AG09309 (cell line): ENCODE measurements around the gene MRFAP1.

Experiments
- DNase-seq: peaks from one replicate; pipeline ENCODE4 v3.0.0-alpha.2; 2010; ENCODE audit warnings: low read depth
- H3K4me3 ChIP-seq: 2 replicates; pipeline ENCODE4 v1.5.1; 2011; ENCODE audit warnings: mild to moderate bottlenecking, low read depth, low read length, moderate library complexity; ENCODE audit not compliant: control insufficient read depth
- TF ChIP-seq, protein P1 (sequence below): IDR thresholded peaks from 2 replicates; pipeline ENCODE4 v1.5.1; 2011; ENCODE audit warnings: mild to moderate bottlenecking, low read depth, low read length, inconsistent platforms; ENCODE audit not compliant: insufficient read depth, control insufficient read depth; ENCODE audit errors: missing control alignments

Gene MRFAP1

DNA sequence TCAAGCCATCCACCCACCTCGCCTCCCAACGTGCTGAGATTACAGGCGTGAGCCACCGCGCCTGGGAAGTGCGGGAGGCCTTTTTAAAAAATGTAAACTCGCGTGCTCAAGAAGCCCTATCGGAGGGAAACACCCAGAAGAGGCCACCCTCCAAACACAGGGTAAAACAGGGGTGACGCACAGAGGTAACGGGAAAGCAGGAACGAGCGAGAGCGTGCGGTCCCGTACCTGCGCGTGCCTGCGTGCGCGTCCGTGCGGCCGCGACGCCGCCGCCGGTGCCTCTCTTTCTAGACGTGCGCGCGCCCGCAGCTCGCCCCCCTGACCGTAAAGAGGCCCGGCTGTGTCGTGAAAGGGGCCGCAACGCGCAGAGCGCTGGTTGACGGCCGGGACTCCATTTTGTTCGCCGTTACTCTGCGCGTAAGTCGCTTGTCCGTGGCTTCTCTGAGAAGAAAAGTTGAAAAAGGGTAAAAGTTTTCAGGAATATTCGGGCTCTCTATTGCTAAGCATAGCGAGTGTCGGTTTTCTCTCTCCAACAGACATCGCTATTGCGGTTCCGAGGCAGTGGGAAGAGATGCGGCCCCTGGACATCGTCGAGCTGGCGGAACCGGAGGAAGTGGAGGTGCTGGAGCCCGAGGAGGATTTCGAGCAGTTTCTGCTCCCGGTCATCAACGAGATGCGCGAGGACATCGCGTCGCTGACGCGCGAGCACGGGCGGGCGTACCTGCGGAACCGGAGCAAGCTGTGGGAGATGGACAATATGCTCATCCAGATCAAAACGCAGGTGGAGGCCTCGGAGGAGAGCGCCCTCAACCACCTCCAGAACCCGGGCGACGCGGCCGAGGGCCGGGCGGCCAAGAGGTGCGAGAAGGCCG, at the start of gene MRFAP1:
Gene MRFAP1, plus strand, starts transcription at position 394 of the 872 bp plus-strand sequence. Its CDS starts 178 bp downstream, at position 572.
- DNase-seq: peak; percentile 73
- TF ChIP-seq, protein P1, sequence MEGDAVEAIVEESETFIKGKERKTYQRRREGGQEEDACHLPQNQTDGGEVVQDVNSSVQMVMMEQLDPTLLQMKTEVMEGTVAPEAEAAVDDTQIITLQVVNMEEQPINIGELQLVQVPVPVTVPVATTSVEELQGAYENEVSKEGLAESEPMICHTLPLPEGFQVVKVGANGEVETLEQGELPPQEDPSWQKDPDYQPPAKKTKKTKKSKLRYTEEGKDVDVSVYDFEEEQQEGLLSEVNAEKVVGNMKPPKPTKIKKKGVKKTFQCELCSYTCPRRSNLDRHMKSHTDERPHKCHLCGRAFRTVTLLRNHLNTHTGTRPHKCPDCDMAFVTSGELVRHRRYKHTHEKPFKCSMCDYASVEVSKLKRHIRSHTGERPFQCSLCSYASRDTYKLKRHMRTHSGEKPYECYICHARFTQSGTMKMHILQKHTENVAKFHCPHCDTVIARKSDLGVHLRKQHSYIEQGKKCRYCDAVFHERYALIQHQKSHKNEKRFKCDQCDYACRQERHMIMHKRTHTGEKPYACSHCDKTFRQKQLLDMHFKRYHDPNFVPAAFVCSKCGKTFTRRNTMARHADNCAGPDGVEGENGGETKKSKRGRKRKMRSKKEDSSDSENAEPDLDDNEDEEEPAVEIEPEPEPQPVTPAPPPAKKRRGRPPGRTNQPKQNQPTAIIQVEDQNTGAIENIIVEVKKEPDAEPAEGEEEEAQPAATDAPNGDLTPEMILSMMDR: no peak
- H3K4me3 ChIP-seq: peak within 1 kb of the TSS; percentile 99

DNA sequence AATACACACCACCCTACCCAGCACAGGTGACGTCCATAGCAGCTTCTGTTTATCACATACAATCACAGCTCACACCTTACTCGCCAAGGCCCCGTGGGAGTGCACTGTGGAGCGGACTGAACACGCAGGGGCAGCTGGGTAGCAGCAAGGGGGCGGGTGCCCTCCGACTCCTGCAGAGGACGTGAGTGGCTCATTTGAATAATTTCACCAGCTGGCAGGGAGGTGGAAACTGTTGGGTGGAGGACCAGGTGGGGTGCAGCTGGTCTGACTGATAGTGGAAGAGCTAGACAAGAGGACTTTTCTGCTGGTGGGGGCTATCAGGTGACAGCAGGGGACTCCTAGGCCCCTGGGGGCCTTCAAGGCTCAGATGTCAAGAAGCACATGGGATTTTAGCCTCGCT, 49.2 kb upstream of the MRFAP1 start:
- TF ChIP-seq, protein P1: no peak
- H3K4me3 ChIP-seq: no peak overlapping the region
- no peak for DNase-seq

DNA sequence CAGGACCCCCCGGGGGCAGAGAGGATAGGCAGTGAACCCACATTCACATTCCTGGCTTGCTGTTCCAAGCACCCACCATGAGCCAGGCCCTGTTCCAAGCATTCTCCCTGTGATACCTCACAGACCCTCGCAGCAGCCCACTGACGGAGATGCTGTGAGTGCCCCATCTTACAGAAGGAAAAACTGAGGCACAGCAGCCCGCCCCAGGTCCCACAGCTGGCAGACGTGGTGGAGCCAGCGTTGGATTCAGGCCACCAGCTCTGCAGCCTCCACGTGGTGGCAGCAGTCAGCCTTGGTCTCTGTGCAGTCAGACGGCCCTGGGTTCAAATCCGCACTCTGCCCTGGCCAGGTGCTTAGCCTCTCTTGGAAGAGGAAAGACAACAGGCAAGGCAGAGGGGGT, 48.7 kb upstream of the MRFAP1 start:
- no peak for DNase-seq

DNA sequence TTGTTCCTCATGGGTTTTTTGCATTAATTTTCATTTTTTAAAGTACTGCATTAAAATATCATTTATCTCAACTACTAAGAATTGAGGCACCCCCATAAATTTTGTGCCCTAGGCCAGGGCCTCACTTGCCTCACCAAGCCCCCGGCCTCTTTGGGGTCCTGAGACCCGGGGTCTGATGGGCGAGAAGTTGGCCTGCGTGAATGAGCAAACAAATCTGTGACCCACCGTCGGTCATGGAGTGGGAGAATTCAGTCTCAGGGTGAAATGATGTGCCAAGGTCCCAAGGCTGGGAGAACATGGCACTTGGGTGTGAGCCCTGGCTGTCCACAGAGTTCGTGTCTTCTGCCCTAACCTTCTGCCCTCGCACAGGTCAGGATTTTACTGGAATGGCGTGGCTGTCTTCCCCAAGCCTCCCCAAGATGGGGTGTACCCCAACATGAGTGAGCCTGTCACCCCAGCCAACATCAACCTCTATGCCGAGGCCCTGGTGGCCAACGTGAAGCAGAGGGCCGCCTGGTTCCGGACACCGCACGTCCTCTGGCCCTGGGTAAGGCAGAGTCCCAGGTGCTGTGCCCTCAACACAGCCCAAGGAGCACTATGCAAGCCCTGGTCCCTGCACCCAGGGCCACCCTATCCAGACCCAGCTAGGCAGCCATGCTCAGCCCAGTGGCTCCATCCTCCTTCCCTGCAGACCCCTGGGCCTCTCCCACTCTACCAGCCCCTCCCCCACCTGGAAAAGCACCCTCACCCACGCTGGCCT, 47.5 kb upstream of the MRFAP1 start:
- DNase-seq: no peak
- TF ChIP-seq, protein P1: no peak
- H3K4me3 ChIP-seq: no peak overlapping the region

More for the DNA sequence above, 48.7 kb upstream of the MRFAP1 start:
- no peak overlapping the region for H3K4me3 ChIP-seq
- TF ChIP-seq, protein P1: no peak

DNA sequence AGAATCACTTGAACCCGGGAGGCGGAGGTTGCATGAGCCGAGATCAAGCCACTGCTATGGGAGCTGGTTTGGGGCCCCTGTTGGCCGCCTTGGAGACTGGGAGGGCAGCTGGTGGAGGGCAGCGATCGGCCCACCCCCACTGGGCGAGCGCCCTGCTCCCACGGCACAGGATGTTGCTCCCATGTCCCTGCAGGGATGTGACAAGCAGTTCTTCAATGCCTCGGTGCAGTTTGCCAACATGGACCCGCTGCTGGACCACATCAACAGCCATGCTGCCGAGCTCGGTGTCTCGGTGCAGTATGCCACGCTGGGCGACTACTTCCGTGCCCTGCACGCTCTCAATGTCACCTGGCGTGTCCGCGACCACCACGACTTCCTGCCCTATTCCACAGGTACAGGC, 46.1 kb upstream of the MRFAP1 start:
- no peak for DNase-seq
- no peak overlapping the region for H3K4me3 ChIP-seq
- TF ChIP-seq, protein P1: no peak

DNA sequence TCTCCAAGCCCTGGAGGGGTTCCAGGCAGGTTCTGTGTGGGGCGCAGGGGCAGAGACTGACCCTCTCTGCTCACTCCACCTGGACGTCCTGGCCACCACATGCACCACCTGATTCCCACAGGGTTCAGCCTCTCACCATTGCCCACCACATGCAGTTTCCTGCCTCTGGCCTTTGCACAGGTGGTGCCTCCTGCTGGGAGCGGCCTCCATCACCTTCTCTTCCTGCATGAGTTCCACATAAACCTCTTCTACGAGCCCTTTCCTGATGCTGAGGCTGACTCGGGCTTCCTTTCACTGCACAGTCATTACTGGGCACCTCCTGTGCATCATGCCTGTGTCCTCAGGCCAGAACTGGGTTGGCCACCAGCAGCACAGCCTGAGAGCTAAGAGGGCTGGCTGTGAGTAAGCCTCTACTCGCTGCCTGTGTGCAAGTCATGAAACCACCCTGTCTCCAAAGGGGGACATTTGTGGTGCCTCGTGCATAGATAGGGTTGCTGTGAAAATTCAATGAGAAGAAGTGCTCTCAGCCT, 45.6 kb upstream of the MRFAP1 start:
- no peak for DNase-seq
- no peak overlapping the region for H3K4me3 ChIP-seq
- TF ChIP-seq, protein P1: no peak
